ENCODE results near the gene KRT73. TPM values are rescaled to one million over a fixed set of nuclear protein-coding genes. Genes with fewer than 3 reads are reported as not detected.

KRT73 gene
- total and polyA plus RNA-seq, 2 experiments from 2014 or later, result not detected

DNA sequence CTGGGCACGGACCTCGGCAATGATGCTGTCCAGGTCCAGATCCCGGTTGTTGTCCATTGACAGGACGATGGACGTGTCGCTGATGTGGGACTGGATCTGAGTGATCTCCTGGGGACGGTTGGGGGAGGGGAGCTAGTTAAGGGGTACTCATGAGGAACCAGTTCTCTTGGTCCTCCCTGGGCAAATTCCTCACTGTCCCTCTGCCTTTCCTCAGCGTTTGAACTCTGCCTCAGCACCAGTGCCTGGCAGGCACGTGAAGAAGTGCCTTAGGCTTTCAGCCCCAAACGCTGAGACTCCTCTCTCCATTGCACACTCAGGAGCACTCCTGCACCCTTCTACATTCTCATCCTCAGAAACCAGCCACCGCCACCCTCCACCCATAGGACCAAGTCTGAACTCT is 26.8 kb downstream of the KRT73 start:
- H3K9me2 ChIP-seq (replicated peaks; ENCODE audit: insufficient read depth), result no peaks in the 10 kb centered on the region
- no peaks in the 10 kb centered on the region for H4K20me1 ChIP-seq (ENCODE audit: insufficient read depth, poor library complexity, severe bottlenecking)
- TF ChIP-seq EZH2 (IDR thresholded peaks at IDR 0.05; ENCODE audit: borderline replicate concordance) (no peak), EZH2phosphoT487 (IDR thresholded peaks at IDR 0.05; ENCODE audit: low read depth, severe bottlenecking, unreplicated experiment) (no peak)
- TF ChIP-seq, protein P1, sequence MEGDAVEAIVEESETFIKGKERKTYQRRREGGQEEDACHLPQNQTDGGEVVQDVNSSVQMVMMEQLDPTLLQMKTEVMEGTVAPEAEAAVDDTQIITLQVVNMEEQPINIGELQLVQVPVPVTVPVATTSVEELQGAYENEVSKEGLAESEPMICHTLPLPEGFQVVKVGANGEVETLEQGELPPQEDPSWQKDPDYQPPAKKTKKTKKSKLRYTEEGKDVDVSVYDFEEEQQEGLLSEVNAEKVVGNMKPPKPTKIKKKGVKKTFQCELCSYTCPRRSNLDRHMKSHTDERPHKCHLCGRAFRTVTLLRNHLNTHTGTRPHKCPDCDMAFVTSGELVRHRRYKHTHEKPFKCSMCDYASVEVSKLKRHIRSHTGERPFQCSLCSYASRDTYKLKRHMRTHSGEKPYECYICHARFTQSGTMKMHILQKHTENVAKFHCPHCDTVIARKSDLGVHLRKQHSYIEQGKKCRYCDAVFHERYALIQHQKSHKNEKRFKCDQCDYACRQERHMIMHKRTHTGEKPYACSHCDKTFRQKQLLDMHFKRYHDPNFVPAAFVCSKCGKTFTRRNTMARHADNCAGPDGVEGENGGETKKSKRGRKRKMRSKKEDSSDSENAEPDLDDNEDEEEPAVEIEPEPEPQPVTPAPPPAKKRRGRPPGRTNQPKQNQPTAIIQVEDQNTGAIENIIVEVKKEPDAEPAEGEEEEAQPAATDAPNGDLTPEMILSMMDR (IDR thresholded peaks at IDR 0.05; ENCODE audit: poor library complexity), result no peak
- no peak overlapping the region for H3K27ac ChIP-seq
- no peaks in the 10 kb centered on the region for H3K79me2 ChIP-seq
- no peak overlapping the region for H2AFZ ChIP-seq
- 92% methylated on average over 11 of the region's 11 CpGs for WGBS (ENCODE audit: low lambda C conversion rate, missing lambda C conversion rate)
- no peak for DNase-seq (ENCODE audit: low spot score)
- no peak overlapping the region for H3K4me3 ChIP-seq
- peaks cover 6% of the 10 kb centered on the region for H3K27me3 ChIP-seq
- no peaks in the 10 kb centered on the region for H3K4me1 ChIP-seq (ENCODE audit: insufficient read depth)
- H3K9me3 ChIP-seq (ENCODE audit: low read depth), result no peaks in the 10 kb centered on the region
- no peaks in the 10 kb centered on the region for H3K36me3 ChIP-seq (replicated peaks; ENCODE audit: insufficient read depth, low read depth)
- H3K4me2 ChIP-seq, result no peak overlapping the region

GRCh38 chr12:52590021-52590420 is 28.3 kb downstream of the KRT73 start:
- Histone ChIP-seq H3K4me2 (no peak overlapping the region), H2AFZ (no peak overlapping the region), H3K27ac (no peak overlapping the region), H3K9me3 (ENCODE audit: low read depth) (no peaks in the 10 kb centered on the region), H3K36me3 (replicated peaks; ENCODE audit: insufficient read depth, low read depth) (no peaks in the 10 kb centered on the region), H3K9me2 (replicated peaks; ENCODE audit: insufficient read depth) (no peaks in the 10 kb centered on the region), H4K20me1 (ENCODE audit: insufficient read depth, poor library complexity, severe bottlenecking) (no peaks in the 10 kb centered on the region), H3K4me3 (no peak overlapping the region), H3K27me3 (peaks cover 6% of the 10 kb centered on the region), H3K79me2 (no peaks in the 10 kb centered on the region), H3K4me1 (ENCODE audit: insufficient read depth) (no peaks in the 10 kb centered on the region)
- no peak for DNase-seq (ENCODE audit: low spot score)
- TF ChIP-seq EZH2 (IDR thresholded peaks at IDR 0.05; ENCODE audit: borderline replicate concordance) (no peak), EZH2phosphoT487 (IDR thresholded peaks at IDR 0.05; ENCODE audit: low read depth, severe bottlenecking, unreplicated experiment) (no peak)
- TF ChIP-seq, protein P1 (IDR thresholded peaks at IDR 0.05; ENCODE audit: poor library complexity), result no peak
- 96% methylated on average over 6 of the region's 6 CpGs for WGBS (ENCODE audit: low lambda C conversion rate, missing lambda C conversion rate)

DNA sequence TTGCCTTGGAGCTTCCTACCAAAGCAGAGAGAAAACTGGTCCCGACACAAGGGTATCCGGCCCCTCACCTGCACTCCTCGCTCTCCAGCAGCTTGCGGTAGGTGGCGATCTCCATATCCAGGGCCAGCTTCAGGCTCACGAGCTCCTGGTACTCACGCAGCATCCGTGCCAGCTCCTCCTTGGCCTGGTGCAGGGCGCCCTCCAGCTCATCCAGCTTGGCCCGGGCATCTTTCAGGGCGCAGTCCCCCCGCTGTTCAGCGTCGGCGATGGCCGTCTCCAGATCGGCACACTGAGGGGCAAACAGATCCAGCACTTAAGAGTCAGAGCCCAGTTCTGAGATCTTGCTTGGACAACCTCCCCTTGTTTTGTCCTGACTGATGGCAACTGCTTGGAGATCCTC is 30.8 kb downstream of the KRT73 start:
- no peaks in the 10 kb centered on the region for H3K9me3 ChIP-seq (ENCODE audit: low read depth)
- TF ChIP-seq, protein P1 (IDR thresholded peaks at IDR 0.05; ENCODE audit: poor library complexity), result no peak
- TF ChIP-seq EZH2phosphoT487 (IDR thresholded peaks at IDR 0.05; ENCODE audit: low read depth, severe bottlenecking, unreplicated experiment) (no peak), EZH2 (IDR thresholded peaks at IDR 0.05; ENCODE audit: borderline replicate concordance) (no peak)
- H3K79me2 ChIP-seq, result no peaks in the 10 kb centered on the region
- no peak for DNase-seq (ENCODE audit: low spot score)
- H3K4me2 ChIP-seq, result no peak overlapping the region
- H3K4me1 ChIP-seq (ENCODE audit: insufficient read depth), result no peaks in the 10 kb centered on the region
- no peak overlapping the region for H3K4me3 ChIP-seq
- no peaks in the 10 kb centered on the region for H4K20me1 ChIP-seq (ENCODE audit: insufficient read depth, poor library complexity, severe bottlenecking)
- H3K9me2 ChIP-seq (replicated peaks; ENCODE audit: insufficient read depth), result no peaks in the 10 kb centered on the region
- no peaks in the 10 kb centered on the region for H3K36me3 ChIP-seq (replicated peaks; ENCODE audit: insufficient read depth, low read depth)
- H2AFZ ChIP-seq, result no peak overlapping the region
- H3K27ac ChIP-seq, result no peak overlapping the region
- peaks cover 6% of the 10 kb centered on the region for H3K27me3 ChIP-seq
- whole genome bisulfite sequencing (ENCODE audit: low lambda C conversion rate, missing lambda C conversion rate), result 78% methylated on average over 17 of the region's 17 CpGs

- Histone ChIP-seq H3K27me3 (no peaks in the 10 kb centered on the region), H3K9me3 (ENCODE audit: low read depth) (no peaks in the 10 kb centered on the region), H3K4me1 (ENCODE audit: insufficient read depth) (no peaks in the 10 kb centered on the region), H4K20me1 (ENCODE audit: insufficient read depth, poor library complexity, severe bottlenecking) (no peaks in the 10 kb centered on the region), H3K9me2 (replicated peaks; ENCODE audit: insufficient read depth) (no peaks in the 10 kb centered on the region), H3K36me3 (replicated peaks; ENCODE audit: insufficient read depth, low read depth) (no peaks in the 10 kb centered on the region), H3K79me2 (no peaks in the 10 kb centered on the region), H3K27ac (no peak overlapping the region), H3K4me2 (no peak overlapping the region), H2AFZ (no peak overlapping the region), H3K4me3 (no peak overlapping the region)
- WGBS (ENCODE audit: low lambda C conversion rate, missing lambda C conversion rate), result 70% methylated on average over 9 of the region's 9 CpGs
- DNase-seq (ENCODE audit: low spot score), result no peak
- TF ChIP-seq EZH2 (IDR thresholded peaks at IDR 0.05; ENCODE audit: borderline replicate concordance), result no peak
- TF ChIP-seq EZH2phosphoT487 (IDR thresholded peaks at IDR 0.05; ENCODE audit: low read depth, severe bottlenecking, unreplicated experiment), result no peak
- TF ChIP-seq, protein P1 (IDR thresholded peaks at IDR 0.05; ENCODE audit: poor library complexity), result no peak
These were observed 32.4 kb downstream of the KRT73 start for GRCh38 chr12:52585946-52586345.
